NCI-H1105 treated with DMSO at 0.1 percent for 48 hours (cell line): ENCODE measurements around the gene SYCE3.
"Not testable (repeated sequence)": the region's sequence is repeated elsewhere in the genome, so short reads cannot be mapped to it uniquely, and the experiment has no call there.

ENCODE experiments used
- DNase-seq: peaks from one replicate; lab custom pipeline; 2025; lab: John Stamatoyannopoulos, UW

The SYCE3 gene

DNA sequence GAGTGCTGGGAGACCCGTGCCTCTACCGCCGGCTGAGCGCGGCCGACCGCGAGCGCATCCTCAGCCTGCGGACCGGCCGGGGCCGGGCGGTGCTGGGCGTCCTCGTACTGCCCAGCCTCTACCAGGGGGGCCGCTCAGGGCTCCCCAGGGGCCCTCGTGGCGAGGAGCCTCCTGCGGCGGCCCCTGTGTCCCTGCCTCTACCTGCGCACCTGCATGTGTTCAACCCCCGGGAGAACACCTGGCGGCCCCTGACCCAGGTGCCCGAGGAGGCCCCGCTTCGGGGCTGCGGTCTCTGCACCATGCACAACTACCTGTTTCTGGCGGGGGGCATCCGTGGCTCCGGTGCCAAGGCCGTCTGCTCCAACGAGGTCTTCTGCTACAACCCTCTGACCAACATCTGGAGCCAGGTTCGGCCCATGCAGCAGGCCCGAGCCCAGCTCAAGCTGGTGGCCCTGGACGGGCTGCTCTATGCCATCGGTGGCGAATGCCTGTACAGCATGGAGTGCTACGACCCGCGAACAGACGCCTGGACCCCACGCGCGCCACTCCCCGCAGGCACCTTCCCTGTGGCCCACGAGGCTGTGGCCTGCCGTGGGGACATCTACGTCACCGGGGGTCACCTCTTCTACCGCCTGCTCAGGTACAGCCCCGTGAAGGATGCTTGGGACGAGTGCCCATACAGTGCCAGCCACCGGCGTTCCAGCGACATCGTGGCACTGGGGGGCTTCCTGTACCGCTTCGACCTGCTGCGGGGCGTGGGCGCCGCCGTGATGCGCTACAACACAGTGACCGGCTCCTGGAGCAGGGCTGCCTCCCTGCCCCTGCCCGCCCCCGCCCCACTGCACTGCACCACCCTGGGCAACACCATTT is 13.6 kb downstream of the SYCE3 start:
- no peak for DNase-seq

- no peak for DNase-seq
These were observed 14.4 kb downstream of the SYCE3 start for GRCh38 chr22:50548040-50548920.

GRCh38 chr22:50547263-50547985 is 15.3 kb downstream of the SYCE3 start:
- no peak for DNase-seq

- no peak for DNase-seq
These were observed 16.1 kb downstream of the SYCE3 start for GRCh38 chr22:50546326-50547262.

- DNase-seq = no peak
These were observed 17.0 kb downstream of the SYCE3 start, which contains the start of gene KLHDC7B for GRCh38 chr22:50545522-50546325. TSS of gene KLHDC7B (plus strand) at chr22:50545899. CDS start at chr22:50546244, 345 bp downstream.

GRCh38 chr22:50544746-50545253 is 17.9 kb downstream of the SYCE3 start:
- DNase-seq = no peak

- no peak for DNase-seq
These were observed 18.5 kb downstream of the SYCE3 start for GRCh38 chr22:50544078-50544745.

GRCh38 chr22:50542416-50542927 is 20.2 kb downstream of the SYCE3 start:
- no peak for DNase-seq

- DNase-seq = not testable (repeated sequence)
These were observed 21.1 kb downstream of the SYCE3 start for GRCh38 chr22:50541667-50542026.

DNA sequence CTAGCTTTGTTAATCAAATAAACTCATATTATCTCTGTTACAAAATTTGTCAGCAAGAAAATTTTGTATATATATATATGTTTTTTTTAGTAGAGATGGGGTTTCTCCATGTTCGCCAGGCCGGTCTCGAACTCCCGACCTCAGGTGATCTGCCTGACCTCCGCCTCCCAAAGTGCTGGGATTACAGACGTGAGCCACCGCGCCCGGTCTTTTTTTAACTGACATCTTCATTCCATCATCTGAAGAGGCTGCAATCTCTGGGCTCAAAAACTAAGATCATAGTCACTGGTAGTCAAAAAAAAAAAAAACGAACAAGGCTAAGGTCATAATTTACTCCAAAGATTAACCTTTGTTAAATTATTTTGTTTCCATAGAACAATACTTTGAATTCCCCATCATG is 22.3 kb downstream of the SYCE3 start:
- no peak for DNase-seq

GRCh38 chr22:50537765-50538164 is 25.0 kb downstream of the SYCE3 start:
- no peak for DNase-seq

GRCh38 chr22:50536226-50536625 is 26.5 kb downstream of the SYCE3 start:
- DNase-seq = no peak

- DNase-seq = no peak
These were observed 27.6 kb downstream of the SYCE3 start for GRCh38 chr22:50535113-50535512.

DNA sequence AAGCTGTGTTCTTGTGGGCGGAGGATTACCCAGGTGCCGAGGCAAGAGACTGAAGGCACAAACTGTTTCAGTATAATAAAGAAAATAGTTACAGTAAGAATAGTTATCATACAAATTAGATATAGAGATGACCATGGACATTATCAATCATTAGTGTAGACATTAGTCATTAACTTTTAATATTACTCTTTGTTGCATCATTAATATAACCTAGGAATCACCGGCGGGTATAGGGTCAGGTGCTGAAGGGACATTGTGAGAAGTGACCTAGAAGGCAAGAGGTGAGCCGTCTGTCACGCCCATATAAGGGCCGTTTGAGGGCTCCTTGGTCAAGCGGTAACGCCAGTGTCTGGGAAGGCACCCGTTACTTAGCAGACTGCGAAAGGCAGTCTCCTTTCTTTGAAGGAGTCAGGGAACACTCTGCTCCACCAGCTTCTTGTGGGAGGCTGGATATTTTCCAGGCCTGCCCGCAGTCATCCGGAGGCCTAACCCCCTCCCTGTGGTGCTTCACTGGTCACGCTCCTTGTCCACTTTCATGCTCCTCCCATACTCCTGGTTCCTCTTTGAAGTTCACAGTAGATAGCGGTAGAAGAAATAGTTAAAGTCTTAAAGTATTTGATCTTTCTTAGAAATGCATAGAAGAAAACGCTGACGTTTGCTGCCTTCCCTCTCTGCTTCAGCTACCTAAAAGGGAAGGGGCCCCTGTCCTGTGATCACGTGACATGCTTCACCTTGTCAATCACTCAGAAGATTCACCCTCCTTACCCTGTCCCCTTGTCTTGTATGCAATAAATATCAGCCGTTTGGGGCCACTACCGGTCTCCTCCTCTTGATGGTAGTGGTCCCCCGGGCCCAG is 28.6 kb downstream of the SYCE3 start:
- not testable (repeated sequence) for DNase-seq

DNA sequence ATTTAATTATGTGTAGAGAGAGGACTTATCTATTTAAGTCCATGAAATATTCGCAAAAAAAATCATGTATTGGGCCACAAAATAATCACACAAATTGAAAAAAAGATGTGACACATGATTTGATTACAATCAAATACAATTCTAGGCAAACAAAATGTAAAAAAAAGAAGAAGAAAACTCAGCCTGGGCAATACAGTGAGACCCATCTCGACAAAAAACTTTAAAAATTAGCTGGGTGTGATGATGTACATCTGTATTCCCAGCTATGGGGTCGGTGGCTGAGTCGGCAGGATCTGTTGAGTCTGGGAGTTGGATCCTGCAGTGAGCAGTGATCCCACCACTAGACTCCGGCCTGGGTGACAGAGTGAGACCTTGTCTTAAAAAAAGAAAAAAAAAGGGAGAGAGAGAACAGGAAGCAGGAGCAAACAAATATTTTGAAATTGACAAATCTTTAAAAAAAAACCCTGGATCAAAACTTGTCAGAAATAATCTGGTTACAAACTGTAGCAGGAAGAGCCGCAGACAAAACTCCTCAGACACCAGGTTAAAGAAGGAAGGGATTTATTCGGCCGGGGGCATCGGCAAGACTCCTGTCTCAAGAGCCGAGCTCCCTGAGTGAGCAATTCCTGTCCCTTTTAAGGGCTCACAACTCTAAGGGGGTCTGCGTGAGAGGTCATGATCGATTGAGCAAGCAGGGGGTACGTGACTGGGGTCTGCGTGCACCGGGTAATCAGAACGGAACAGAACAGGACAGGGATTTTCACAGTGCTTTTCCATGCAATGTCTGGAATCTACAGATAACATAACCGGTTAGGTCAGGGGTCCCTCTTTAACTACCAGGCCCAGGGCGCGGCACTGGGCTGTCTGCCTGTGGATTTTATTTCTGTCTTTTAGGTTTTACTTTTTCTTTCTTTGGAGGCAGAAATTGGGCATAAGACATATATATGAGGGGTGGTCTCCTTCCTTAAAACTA is 29.6 kb downstream of the SYCE3 start:
- DNase-seq = no peak

DNA sequence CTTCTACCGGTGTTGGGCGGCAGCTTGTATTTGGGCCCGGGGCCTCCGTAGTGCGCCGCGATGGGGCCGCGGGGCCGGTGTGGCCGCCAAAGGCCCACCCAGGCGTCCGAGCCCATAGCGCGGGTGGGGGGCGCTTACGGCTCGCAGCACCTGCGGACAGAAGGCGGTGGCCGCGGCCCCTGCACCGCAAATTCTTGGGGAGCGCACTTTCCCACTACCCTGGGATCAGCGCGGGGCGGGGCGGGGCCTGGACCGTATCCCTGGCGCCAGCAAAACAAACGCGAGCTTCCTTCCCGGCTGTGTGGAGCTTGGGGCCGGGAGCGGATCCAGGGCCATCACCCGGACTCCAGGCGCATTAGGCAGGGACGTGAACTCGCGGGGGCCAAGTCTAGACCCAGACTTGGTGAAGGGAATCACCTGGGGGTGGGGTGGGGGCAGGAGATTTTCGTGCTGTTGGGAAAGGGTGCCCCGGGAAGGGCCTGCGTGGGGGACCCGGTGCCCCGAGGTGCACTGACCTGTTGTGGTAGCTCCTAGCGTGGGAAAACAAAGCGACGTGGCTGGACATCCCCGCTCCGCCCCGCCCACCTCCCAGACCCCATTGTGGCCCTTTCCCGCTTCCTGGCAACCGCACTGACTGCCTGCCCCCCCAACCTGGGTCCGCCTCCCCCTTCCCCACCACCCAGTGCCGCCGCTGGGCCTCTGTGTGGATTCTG is 30.6 kb downstream of the SYCE3 start:
- DNase-seq = peak; percentile 29
